ENCODE results near the gene LINGO4. TPM values are rescaled to one million over a fixed set of nuclear protein-coding genes. Genes with fewer than 3 reads are reported as not detected.

The LINGO4 gene
- total and polyA plus RNA-seq, 2 donors (not counting 1 experiment from before 2014, with no cell fraction given), result not detected

GRCh38 chr1:151839457-151840403, 34.5 kb upstream of the LINGO4 start, which contains the start of gene C2CD4D:
Gene C2CD4D (minus strand): TSS chr1:151839820. CDS start chr1:151838989, 831 bp downstream.
- ChIA-PET CTCF (interaction anchor here (0.5 to 2.3 kb wide), 3 partner anchors 162 to 1119 kb away, joined by 3 to 10 read pairs (median 5); no protein-coding TSS in a partner anchor), POLR2A (no interaction called here)
- peaks cover 38% of the 10 kb centered on the region for H3K4me1 Mint-ChIP-seq
- Histone ChIP-seq H3K4me3 (ENCODE audit: control extremely low read depth in 1 of 5, extremely low read depth in 1 of 5, insufficient read depth in 1 of 5, low read depth in 2 of 5, low read length in 4 of 5) (peak within 1 kb of the TSS in 4 of 5 experiments; percentile 36 to 56 (median 44)), H4K20me1 (ENCODE audit: control insufficient read depth, insufficient read depth, low read length, poor library complexity, severe bottlenecking) (no peaks in the 10 kb centered on the region), H2AFZ (ENCODE audit: insufficient read depth, low read depth, low read length, poor library complexity, severe bottlenecking) (peak within 1 kb of the TSS; percentile 69), H3K27ac (ENCODE audit: low read length in 2 of 2) (no peak within 1 kb of the TSS), H3K79me2 (ENCODE audit: control insufficient read depth, insufficient read depth, low read length) (no peaks in the 10 kb centered on the region), H3K27me3 (replicated peaks in 1 of 4; ENCODE audit: control extremely low read depth in 1 of 4, control insufficient read depth in 3 of 4, insufficient read depth in 4 of 4, low read length in 3 of 4) (peaks cover 0 to 20% (median 7%) of the 10 kb centered on the region in 4 experiments), H3K9ac (ENCODE audit: low read length) (peak within 1 kb of the TSS; percentile 65), H3K4me2 (replicated peaks; ENCODE audit: low read depth, low read length, poor library complexity, severe bottlenecking) (peak within 1 kb of the TSS; percentile 89), H3K4me1 (ENCODE audit: control insufficient read depth in 2 of 2, insufficient read depth in 2 of 2, low read length in 2 of 2) (peaks cover 36 to 41% of the 10 kb centered on the region in 2 donors), H3K36me3 (replicated peaks in 1 of 2; ENCODE audit: control extremely low read depth in 1 of 2, control insufficient read depth in 1 of 2, extremely low read depth in 1 of 2, insufficient read depth in 2 of 2, low read length in 1 of 2) (no peaks in the 10 kb centered on the region), H3K9me3 (ENCODE audit: control extremely low read depth in 1 of 3, control insufficient read depth in 2 of 3, insufficient read depth in 1 of 3, low read length in 2 of 3) (peaks cover 0 to 11% (median 0%) of the 10 kb centered on the region in 3 donors)
- H3K9me3 Mint-ChIP-seq (ENCODE audit: insufficient read depth), result no peaks in the 10 kb centered on the region
- 5% methylated on average over 46 of the region's 47 CpGs for WGBS (ENCODE audit: insufficient coverage)
- ATAC-seq (ENCODE audit: low read depth), result peak; percentile 53
- intact Hi-C loops (cut with micrococcal nuclease), result loop anchor here (2.0 to 10.0 kb wide), 5 partner anchors 93 to 557 kb away; partner anchors contain the start of genes POGZ, PSMB4, RIIAD1 and ZNF687
- H3K27me3 Mint-ChIP-seq, result peaks cover 10% of the 10 kb centered on the region
- TF ChIP-seq EZH2 (IDR thresholded peaks at IDR 0.05; ENCODE audit: borderline replicate concordance, insufficient read depth, low read depth, low read length, poor library complexity, severe bottlenecking) (no peak), CTCF (IDR thresholded peaks at IDR 0.05) (no peak)
- H3K4me3 Mint-ChIP-seq, result peak within 1 kb of the TSS; percentile 87
- DNase-seq, result peak; percentile 78
- H3K27ac Mint-ChIP-seq, result peak within 1 kb of the TSS; percentile 81

Measured in B cell (primary cell).